Gastrocnemius medialis (tissue), 4 donors: ENCODE measurements around the gene ERFL. TPM values are rescaled to one million over a fixed set of nuclear protein-coding genes. Genes with fewer than 3 reads are reported as not detected.

Experiments
- ATAC-seq, 2 donors: fragments of 150-250 bp; one replicate each; pipeline ENCODE4 v1.9.1; 2016
- DNase-seq, 2 donors: peaks; one replicate each; pipeline ENCODE4 v3.0.0-alpha.2; 2019
- H3K27ac ChIP-seq, 4 donors: fragments of 200-600 bp; sonication (generic); 1 replicate in 1 of 4; 2 replicates in 3 of 4; pipeline ENCODE4 v1.5.1; 2016 to 2018; ENCODE audit warnings: mild to moderate bottlenecking in 2 of 4, moderate library complexity in 1 of 4
- H3K27me3 ChIP-seq, 3 donors: fragments of 200-600 bp; sonication (generic) in 2 of 3; 1 replicate in 1 of 3; 2 replicates in 2 of 3; pipeline versions ENCODE4 v1.5.1 to v1.6.0; 2016 to 2019; ENCODE audit warnings: mild to moderate bottlenecking in 1 of 3, moderate library complexity in 1 of 3
- H3K36me3 ChIP-seq, 2 donors: fragments of 200-600 bp; sonication (generic) in 1 of 2; one replicate each; pipeline ENCODE4 v1.5.1; 2017 to 2018
- H3K4me1 ChIP-seq, 2 donors: fragments of 200-600 bp; sonication (generic) in 1 of 2; one replicate each; pipeline ENCODE4 v1.5.1; 2016 to 2017; ENCODE audit warnings: mild to moderate bottlenecking in 2 of 2
- H3K4me3 ChIP-seq, 4 donors: fragments of 200-600 bp; sonication (generic) in 3 of 4; 1 replicate in 1 of 4; 2 replicates in 3 of 4; pipeline ENCODE4 v1.5.1; 2016 to 2019; ENCODE audit warnings: mild to moderate bottlenecking in 2 of 4
- H3K9me3 ChIP-seq, 3 donors: fragments of 200-600 bp; sonication (generic) in 2 of 3; 1 replicate in 1 of 3; 2 replicates in 2 of 3; pipeline ENCODE4 v1.5.1; 2016 to 2019
- POLR2A ChIP-seq, 2 donors: fragments of 450-650 bp; IDR thresholded peaks; one replicate each; pipeline ENCODE4 v1.6.1; 2017; ENCODE audit warnings: antibody characterized with exemption in 2 of 2, mild to moderate bottlenecking in 2 of 2, moderate library complexity in 2 of 2
- in situ Hi-C, 4 donors: fragments of 200-750 bp; cut with MboI; loops; one replicate each; pipeline versions ENCODE4 v1.15.0 to v1.8.0; 2017; ENCODE audit warnings: low sequenced_read_pairs in 4 of 4
- intact Hi-C: fragments of 100-400 bp; cut with DNase I; formaldehyde crosslinking; loops from one replicate; pipeline ENCODE4 v1.15.1; 2023; ENCODE audit warnings: low total_unique reads
- total RNA-seq, 4 donors: library from RNA; depleted of rRNA; stranded (reverse); fragments of >200 nt; gene quantifications; one replicate each; pipeline versions ENCODE4 v1.1.0 to v1.2.3, GENCODE V29; 2016
- TF ChIP-seq, protein P1 (sequence below), 5 experiments: fragments of 450-650 bp in 3 of 5; fragments of 200-600 bp in 2 of 5; sonication (generic) in 2 of 5; IDR thresholded peaks in 4 of 5; conservative IDR thresholded peaks in 1 of 5; 1 replicate in 4 of 5; 2 replicates in 1 of 5; pipeline ENCODE4 v1.5.1; 2016 to 2019; ENCODE audit warnings: antibody characterized with exemption in 5 of 5, mild to moderate bottlenecking in 3 of 5, moderate library complexity in 3 of 5

Gene ERFL
- total RNA-seq, 4 donors from 2014 or later, result not detected

- intact Hi-C loops (no loop called here), in situ Hi-C loops (no loop called here)
- Histone ChIP-seq H3K4me3 (no peak overlapping the region), H3K27me3 (peaks cover 0 to under 1% (median 0%) of the 10 kb centered on the region in 3 donors), H3K4me1 (peaks cover 11 to 15% of the 10 kb centered on the region in 2 donors), H3K36me3 (peaks cover 0 to 7% of the 10 kb centered on the region in 2 donors), H3K27ac (no peak overlapping the region), H3K9me3 (no peaks in the 10 kb centered on the region)
- DNase-seq, result no peak
- TF ChIP-seq, protein P1, sequence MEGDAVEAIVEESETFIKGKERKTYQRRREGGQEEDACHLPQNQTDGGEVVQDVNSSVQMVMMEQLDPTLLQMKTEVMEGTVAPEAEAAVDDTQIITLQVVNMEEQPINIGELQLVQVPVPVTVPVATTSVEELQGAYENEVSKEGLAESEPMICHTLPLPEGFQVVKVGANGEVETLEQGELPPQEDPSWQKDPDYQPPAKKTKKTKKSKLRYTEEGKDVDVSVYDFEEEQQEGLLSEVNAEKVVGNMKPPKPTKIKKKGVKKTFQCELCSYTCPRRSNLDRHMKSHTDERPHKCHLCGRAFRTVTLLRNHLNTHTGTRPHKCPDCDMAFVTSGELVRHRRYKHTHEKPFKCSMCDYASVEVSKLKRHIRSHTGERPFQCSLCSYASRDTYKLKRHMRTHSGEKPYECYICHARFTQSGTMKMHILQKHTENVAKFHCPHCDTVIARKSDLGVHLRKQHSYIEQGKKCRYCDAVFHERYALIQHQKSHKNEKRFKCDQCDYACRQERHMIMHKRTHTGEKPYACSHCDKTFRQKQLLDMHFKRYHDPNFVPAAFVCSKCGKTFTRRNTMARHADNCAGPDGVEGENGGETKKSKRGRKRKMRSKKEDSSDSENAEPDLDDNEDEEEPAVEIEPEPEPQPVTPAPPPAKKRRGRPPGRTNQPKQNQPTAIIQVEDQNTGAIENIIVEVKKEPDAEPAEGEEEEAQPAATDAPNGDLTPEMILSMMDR (IDR thresholded peaks at IDR 0.05 in 4 of 5, conservative IDR thresholded peaks at IDR 0.05 in 1 of 5), result no peak
- TF ChIP-seq POLR2A (IDR thresholded peaks at IDR 0.05), result no peak
- ATAC-seq, result no peak
Observed at GRCh38 chr19:41960973-41961372, 32.7 kb upstream of the ERFL start.

DNA sequence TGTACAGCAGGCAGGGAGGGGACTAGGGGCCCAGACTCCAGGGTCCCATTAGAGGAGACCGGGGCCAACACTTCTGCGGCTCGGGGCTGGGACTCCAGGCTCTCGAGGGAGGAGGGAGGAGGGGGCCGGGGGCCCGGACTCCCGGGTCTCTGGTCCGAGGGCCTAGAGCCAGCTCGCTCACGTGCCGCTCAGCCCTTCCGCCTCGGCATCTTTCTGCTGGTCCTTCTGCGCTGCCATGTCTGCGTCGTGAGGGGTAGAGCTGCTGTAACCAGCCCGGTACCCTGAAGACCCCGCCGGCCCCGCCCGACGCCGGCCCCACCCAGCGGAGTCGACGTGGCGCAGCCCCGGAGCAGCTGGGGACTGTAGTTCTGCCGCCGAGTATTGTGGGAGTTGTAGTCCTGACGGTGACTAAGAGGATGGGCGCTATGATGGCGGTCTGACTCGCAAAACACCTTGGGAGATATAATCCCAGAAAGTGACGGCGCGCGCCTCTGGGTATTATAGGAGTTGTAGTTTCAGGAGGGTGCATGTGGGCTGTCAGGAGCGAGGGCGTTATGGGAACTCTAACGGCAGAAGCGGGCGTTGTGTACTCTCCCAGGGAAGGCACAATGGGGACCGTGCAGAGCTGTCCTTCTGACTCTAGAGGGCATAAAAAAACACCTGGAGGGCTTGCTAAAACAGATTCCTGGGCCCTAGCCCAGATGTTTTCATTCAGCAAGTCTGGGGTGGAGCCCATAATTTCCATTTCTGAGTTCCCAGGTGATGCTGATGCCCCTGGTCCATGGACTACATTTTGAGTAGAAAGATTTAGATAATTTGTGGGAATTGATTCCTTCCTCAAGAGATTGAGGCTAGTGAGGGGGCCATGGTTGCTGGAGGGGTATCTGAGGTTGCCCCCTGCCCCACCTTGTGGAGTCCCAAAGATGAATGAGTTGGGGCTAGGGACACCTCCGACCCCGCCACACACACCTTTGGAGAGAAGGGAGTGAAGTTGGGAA is 31.1 kb upstream of the ERFL start, which contains the start of gene RABAC1:
Gene RABAC1 (minus strand): TSS at position 266 of the 998 bp plus-strand sequence. CDS start 29 bp downstream, at position 237.
- Histone ChIP-seq H3K27me3 (no peaks in the 10 kb centered on the region), H3K4me3 (peak within 1 kb of the TSS; percentile 63 to 96 (median 92)), H3K4me1 (peaks cover 11 to 15% of the 10 kb centered on the region in 2 donors), H3K27ac (peak within 1 kb of the TSS; percentile 82 to 89 (median 86)), H3K9me3 (no peaks in the 10 kb centered on the region), H3K36me3 (peaks cover 0 to 11% of the 10 kb centered on the region in 2 donors)
- in situ Hi-C loops, result loop anchor here in 2 of 4 donors (10.0 kb wide), 2 partner anchors 95 to 105 kb away; partner anchors contain the start of gene RPS19 (in 1 of the 2)
- DNase-seq, result peak; percentile 81 to 83
- peak in 1 of 2 donors; percentile 32 for TF ChIP-seq POLR2A (IDR thresholded peaks at IDR 0.05)
- TF ChIP-seq, protein P1 (IDR thresholded peaks at IDR 0.05 in 4 of 5, conservative IDR thresholded peaks at IDR 0.05 in 1 of 5), result no peak
- peak; percentile 96 for ATAC-seq
- intact Hi-C loops, result loop anchor here (1.0 to 10.0 kb wide), 5 partner anchors 75 to 1573 kb away; partner anchors contain the start of genes GSK3A, ZNF574 and ZNF575

- intact Hi-C loops, result loop anchor here (1.0 to 10.0 kb wide), 5 partner anchors 74 to 1574 kb away; partner anchors contain the start of genes GSK3A, ZNF574 and ZNF575
- in situ Hi-C loops, result loop anchor here in 2 of 4 donors (10.0 kb wide), 2 partner anchors 94 to 104 kb away; partner anchors contain the start of gene RPS19 (in 1 of the 2)
Observed at GRCh38 chr19:41958367-41959055, 30.3 kb upstream of the ERFL start.

More at GRCh38 chr19:41958367-41959055, 30.3 kb upstream of the ERFL start:
- H3K36me3 ChIP-seq, result peaks cover 0 to 11% of the 10 kb centered on the region in 2 donors
- H3K27me3 ChIP-seq, result no peaks in the 10 kb centered on the region
- DNase-seq (peak; percentile 54 to 70), ATAC-seq (peak; percentile 53 to 64)
- peaks cover 11 to 15% of the 10 kb centered on the region in 2 donors for H3K4me1 ChIP-seq
- peak overlapping the region; percentile 82 to 89 (median 86) for H3K27ac ChIP-seq
- H3K4me3 ChIP-seq, result peak overlapping the region; percentile 63 to 96 (median 92)
- no peaks in the 10 kb centered on the region for H3K9me3 ChIP-seq
- TF ChIP-seq POLR2A (IDR thresholded peaks at IDR 0.05), result peak; percentile 32 to 37
- TF ChIP-seq, protein P1 (IDR thresholded peaks at IDR 0.05 in 4 of 5, conservative IDR thresholded peaks at IDR 0.05 in 1 of 5), result no peak
